ENCODE data around the gene KRTAP29-1. TPM values are rescaled to one million over a fixed set of nuclear protein-coding genes. Genes with fewer than 3 reads are reported as not detected.

Gene KRTAP29-1
- total and polyA plus RNA-seq, 2 experiments from 2014 or later, result not detected

DNA sequence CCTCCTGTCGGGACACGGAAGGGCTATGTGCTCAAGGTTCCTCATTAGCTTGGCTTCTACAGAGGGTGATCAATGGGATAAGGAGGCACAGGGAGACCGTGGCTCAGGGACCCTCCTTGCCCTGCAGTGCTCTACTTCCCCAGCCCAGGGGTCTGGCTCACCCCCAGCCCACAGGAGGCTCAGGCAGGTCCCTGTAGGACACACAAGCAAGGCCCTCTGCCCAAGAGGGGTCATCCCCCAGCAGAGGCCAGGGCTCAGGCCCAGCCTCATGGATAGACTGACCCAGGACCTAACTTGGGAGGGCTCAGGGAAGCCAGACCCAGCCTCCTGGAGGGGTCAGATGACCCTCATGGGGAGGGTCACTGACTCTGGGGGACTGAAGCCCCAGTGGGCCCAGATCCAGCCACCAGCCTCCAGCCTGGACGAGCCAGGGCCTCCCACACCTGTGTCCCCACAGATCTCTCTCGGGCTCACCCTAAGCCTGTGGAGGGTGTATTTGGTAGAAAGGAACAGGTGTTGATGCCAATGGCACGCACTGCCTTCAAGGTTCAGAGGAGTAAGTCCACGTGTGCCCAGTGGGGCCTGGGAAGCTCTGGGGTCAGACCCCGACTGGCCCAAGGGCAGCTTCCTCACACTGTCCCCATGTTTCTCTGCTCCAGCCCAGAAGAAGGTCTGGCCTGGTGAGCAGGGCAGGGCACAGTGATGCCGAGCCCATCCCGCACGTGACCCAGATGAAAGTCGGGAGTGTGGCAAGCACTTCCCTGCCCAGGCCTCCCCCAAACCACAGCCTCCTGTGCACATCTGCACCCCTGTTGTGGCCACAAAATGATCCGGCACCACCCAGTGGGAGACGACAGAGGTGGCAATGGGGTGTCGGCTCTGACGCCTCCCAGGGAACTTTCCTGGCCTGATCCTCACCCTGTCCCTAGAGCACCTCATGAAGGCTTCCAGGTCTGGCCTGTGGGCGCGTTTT is 23.8 kb upstream of the KRTAP29-1 start:
- Histone ChIP-seq H4K20me1 (replicated peaks; ENCODE audit: insufficient read depth) (no peaks in the 10 kb centered on the region), H3K27ac (ENCODE audit: low read depth) (no peak overlapping the region), H3K79me2 (replicated peaks; ENCODE audit: insufficient read depth) (no peaks in the 10 kb centered on the region), H3K4me2 (no peak overlapping the region), H3K9me2 (ENCODE audit: insufficient read depth) (no peaks in the 10 kb centered on the region), H3F3A (replicated peaks; ENCODE audit: low read depth) (no peaks in the 10 kb centered on the region), H3K4me3 (no peak overlapping the region), H3K36me3 (ENCODE audit: insufficient read depth) (no peaks in the 10 kb centered on the region), H3K4me1 (ENCODE audit: insufficient read depth) (no peaks in the 10 kb centered on the region), H3K27me3 (ENCODE audit: insufficient read depth) (no peaks in the 10 kb centered on the region), H2AFZ (no peak overlapping the region)
- H3K27ac Mint-ChIP-seq, result no peak overlapping the region
- DNase-seq (ENCODE audit: low spot score) (no peak), ATAC-seq (no peak)
- H3K27me3 Mint-ChIP-seq (ENCODE audit: insufficient read depth, low read depth, poor library complexity), result peaks cover 11% of the 10 kb centered on the region
- no peaks in the 10 kb centered on the region; the same call in 2 of the 3 replicates for H3K9me3 Mint-ChIP-seq
- no peak overlapping the region for H3K4me3 Mint-ChIP-seq
- no peaks in the 10 kb centered on the region for H3K36me3 Mint-ChIP-seq (ENCODE audit: low read depth)
- TF ChIP-seq NANOG (IDR thresholded peaks at IDR 0.05; ENCODE audit: borderline replicate concordance) (no peak), ZNF331 (CRISPR knock-in tag; IDR thresholded peaks at IDR 0.05; ENCODE audit: low read depth) (no peak), STAT1 (IDR thresholded peaks at IDR 0.05; ENCODE audit: unreplicated experiment) (no peak), EZH2phosphoT487 (IDR thresholded peaks at IDR 0.05; ENCODE audit: unreplicated experiment) (no peak), EZH2 (IDR thresholded peaks at IDR 0.05; ENCODE audit: low read depth, unreplicated experiment) (no peak), POLR2AphosphoS5 (IDR thresholded peaks at IDR 0.05; ENCODE audit: low read depth) (no peak), ZNF114 (CRISPR knock-in tag; IDR thresholded peaks at IDR 0.05) (no peak), CREB1 (CRISPR knock-in tag; IDR thresholded peaks at IDR 0.05; ENCODE audit: low read depth) (no peak), JUNB (IDR thresholded peaks at IDR 0.05; ENCODE audit: unreplicated experiment) (no peak)
- TF ChIP-seq, protein P1, sequence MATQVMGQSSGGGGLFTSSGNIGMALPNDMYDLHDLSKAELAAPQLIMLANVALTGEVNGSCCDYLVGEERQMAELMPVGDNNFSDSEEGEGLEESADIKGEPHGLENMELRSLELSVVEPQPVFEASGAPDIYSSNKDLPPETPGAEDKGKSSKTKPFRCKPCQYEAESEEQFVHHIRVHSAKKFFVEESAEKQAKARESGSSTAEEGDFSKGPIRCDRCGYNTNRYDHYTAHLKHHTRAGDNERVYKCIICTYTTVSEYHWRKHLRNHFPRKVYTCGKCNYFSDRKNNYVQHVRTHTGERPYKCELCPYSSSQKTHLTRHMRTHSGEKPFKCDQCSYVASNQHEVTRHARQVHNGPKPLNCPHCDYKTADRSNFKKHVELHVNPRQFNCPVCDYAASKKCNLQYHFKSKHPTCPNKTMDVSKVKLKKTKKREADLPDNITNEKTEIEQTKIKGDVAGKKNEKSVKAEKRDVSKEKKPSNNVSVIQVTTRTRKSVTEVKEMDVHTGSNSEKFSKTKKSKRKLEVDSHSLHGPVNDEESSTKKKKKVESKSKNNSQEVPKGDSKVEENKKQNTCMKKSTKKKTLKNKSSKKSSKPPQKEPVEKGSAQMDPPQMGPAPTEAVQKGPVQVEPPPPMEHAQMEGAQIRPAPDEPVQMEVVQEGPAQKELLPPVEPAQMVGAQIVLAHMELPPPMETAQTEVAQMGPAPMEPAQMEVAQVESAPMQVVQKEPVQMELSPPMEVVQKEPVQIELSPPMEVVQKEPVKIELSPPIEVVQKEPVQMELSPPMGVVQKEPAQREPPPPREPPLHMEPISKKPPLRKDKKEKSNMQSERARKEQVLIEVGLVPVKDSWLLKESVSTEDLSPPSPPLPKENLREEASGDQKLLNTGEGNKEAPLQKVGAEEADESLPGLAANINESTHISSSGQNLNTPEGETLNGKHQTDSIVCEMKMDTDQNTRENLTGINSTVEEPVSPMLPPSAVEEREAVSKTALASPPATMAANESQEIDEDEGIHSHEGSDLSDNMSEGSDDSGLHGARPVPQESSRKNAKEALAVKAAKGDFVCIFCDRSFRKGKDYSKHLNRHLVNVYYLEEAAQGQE (IDR thresholded peaks at IDR 0.05; ENCODE audit: unreplicated experiment), result no peak
- TF ChIP-seq, protein P2, sequence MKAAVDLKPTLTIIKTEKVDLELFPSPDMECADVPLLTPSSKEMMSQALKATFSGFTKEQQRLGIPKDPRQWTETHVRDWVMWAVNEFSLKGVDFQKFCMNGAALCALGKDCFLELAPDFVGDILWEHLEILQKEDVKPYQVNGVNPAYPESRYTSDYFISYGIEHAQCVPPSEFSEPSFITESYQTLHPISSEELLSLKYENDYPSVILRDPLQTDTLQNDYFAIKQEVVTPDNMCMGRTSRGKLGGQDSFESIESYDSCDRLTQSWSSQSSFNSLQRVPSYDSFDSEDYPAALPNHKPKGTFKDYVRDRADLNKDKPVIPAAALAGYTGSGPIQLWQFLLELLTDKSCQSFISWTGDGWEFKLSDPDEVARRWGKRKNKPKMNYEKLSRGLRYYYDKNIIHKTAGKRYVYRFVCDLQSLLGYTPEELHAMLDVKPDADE (IDR thresholded peaks at IDR 0.05), result no peak
- TF ChIP-seq, protein P3, sequence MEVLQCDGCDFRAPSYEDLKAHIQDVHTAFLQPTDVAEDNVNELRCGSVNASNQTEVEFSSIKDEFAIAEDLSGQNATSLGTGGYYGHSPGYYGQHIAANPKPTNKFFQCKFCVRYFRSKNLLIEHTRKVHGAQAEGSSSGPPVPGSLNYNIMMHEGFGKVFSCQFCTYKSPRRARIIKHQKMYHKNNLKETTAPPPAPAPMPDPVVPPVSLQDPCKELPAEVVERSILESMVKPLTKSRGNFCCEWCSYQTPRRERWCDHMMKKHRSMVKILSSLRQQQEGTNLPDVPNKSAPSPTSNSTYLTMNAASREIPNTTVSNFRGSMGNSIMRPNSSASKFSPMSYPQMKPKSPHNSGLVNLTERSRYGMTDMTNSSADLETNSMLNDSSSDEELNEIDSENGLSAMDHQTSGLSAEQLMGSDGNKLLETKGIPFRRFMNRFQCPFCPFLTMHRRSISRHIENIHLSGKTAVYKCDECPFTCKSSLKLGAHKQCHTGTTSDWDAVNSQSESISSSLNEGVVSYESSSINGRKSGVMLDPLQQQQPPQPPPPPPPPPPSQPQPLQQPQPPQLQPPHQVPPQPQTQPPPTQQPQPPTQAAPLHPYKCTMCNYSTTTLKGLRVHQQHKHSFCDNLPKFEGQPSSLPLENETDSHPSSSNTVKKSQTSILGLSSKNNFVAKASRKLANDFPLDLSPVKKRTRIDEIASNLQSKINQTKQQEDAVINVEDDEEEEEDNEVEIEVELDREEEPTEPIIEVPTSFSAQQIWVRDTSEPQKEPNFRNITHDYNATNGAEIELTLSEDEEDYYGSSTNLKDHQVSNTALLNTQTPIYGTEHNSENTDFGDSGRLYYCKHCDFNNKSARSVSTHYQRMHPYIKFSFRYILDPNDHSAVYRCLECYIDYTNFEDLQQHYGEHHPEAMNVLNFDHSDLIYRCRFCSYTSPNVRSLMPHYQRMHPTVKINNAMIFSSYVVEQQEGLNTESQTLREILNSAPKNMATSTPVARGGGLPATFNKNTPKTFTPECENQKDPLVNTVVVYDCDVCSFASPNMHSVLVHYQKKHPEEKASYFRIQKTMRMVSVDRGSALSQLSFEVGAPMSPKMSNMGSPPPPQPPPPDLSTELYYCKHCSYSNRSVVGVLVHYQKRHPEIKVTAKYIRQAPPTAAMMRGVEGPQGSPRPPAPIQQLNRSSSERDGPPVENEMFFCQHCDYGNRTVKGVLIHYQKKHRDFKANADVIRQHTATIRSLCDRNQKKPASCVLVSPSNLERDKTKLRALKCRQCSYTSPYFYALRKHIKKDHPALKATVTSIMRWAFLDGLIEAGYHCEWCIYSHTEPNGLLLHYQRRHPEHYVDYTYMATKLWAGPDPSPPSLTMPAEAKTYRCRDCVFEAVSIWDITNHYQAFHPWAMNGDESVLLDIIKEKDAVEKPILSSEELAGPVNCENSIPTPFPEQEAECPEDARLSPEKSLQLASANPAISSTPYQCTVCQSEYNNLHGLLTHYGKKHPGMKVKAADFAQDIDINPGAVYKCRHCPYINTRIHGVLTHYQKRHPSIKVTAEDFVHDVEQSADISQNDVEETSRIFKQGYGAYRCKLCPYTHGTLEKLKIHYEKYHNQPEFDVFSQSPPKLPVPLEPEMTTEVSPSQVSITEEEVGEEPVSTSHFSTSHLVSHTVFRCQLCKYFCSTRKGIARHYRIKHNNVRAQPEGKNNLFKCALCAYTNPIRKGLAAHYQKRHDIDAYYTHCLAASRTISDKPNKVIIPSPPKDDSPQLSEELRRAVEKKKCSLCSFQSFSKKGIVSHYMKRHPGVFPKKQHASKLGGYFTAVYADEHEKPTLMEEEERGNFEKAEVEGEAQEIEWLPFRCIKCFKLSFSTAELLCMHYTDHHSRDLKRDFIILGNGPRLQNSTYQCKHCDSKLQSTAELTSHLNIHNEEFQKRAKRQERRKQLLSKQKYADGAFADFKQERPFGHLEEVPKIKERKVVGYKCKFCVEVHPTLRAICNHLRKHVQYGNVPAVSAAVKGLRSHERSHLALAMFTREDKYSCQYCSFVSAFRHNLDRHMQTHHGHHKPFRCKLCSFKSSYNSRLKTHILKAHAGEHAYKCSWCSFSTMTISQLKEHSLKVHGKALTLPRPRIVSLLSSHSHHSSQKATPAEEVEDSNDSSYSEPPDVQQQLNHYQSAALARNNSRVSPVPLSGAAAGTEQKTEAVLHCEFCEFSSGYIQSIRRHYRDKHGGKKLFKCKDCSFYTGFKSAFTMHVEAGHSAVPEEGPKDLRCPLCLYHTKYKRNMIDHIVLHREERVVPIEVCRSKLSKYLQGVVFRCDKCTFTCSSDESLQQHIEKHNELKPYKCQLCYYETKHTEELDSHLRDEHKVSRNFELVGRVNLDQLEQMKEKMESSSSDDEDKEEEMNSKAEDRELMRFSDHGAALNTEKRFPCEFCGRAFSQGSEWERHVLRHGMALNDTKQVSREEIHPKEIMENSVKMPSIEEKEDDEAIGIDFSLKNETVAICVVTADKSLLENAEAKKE (CRISPR knock-in tag; IDR thresholded peaks at IDR 0.05), result no peak
- TF ChIP-seq, protein P4, sequence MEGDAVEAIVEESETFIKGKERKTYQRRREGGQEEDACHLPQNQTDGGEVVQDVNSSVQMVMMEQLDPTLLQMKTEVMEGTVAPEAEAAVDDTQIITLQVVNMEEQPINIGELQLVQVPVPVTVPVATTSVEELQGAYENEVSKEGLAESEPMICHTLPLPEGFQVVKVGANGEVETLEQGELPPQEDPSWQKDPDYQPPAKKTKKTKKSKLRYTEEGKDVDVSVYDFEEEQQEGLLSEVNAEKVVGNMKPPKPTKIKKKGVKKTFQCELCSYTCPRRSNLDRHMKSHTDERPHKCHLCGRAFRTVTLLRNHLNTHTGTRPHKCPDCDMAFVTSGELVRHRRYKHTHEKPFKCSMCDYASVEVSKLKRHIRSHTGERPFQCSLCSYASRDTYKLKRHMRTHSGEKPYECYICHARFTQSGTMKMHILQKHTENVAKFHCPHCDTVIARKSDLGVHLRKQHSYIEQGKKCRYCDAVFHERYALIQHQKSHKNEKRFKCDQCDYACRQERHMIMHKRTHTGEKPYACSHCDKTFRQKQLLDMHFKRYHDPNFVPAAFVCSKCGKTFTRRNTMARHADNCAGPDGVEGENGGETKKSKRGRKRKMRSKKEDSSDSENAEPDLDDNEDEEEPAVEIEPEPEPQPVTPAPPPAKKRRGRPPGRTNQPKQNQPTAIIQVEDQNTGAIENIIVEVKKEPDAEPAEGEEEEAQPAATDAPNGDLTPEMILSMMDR (conservative IDR thresholded peaks at IDR 0.05; ENCODE audit: low read depth in 2 of 2), result no peak; a peak in 1 of 4 replicates
- H3K4me1 Mint-ChIP-seq, result no peaks in the 10 kb centered on the region; the same call in 2 of the 3 replicates
